Right renal pelvis (tissue), 4 donors: ENCODE measurements around the gene NFATC3. TPM values are rescaled to one million over a fixed set of nuclear protein-coding genes. Genes with fewer than 3 reads are reported as not detected.
"Not testable (repeated sequence)": the region's sequence is repeated elsewhere in the genome, so short reads cannot be mapped to it uniquely, and the experiment has no call there.

Experiments used
- DNase-seq, 4 donors: peaks; one replicate each; pipeline ENCODE4 v3.0.0-alpha.2; 2013; ENCODE audit warnings: low read depth in 4 of 4, low spot score in 3 of 4, missing footprints in 1 of 4
- polyA plus RNA-seq, 4 donors: library from polyadenylated mRNA; unstranded; fragments of 120-200 nt; gene quantifications; one replicate each; pipeline ENCODE4 v1.2.1, GENCODE V29; 2013; ENCODE audit not compliant: insufficient read length in 4 of 4

Gene NFATC3
- polyA plus RNA-seq, 4 donors: 32.2 to 39.0 (median 35.9) TPM

- DNase-seq: no peak
Measured at GRCh38 chr16:68115851-68116250, 30.7 kb downstream of the NFATC3 start.

GRCh38 chr16:68116256-68116867, 31.2 kb downstream of the NFATC3 start:
- no peak for DNase-seq

GRCh38 chr16:68117884-68118283, 32.7 kb downstream of the NFATC3 start:
- no peak for DNase-seq

- not testable (repeated sequence) for DNase-seq
Measured at GRCh38 chr16:68118954-68119353, 33.8 kb downstream of the NFATC3 start.

- not testable (repeated sequence) for DNase-seq
Measured at GRCh38 chr16:68120496-68120895, 35.3 kb downstream of the NFATC3 start.

GRCh38 chr16:68126395-68126794, 41.2 kb downstream of the NFATC3 start:
- DNase-seq: no peak

- no peak for DNase-seq
Measured at GRCh38 chr16:68128577-68129305, 43.6 kb downstream of the NFATC3 start.

GRCh38 chr16:68130520-68130919, 45.4 kb downstream of the NFATC3 start:
- DNase-seq: no peak

GRCh38 chr16:68131813-68132706, 46.9 kb downstream of the NFATC3 start:
- no peak for DNase-seq

GRCh38 chr16:68133000-68133399, 47.8 kb downstream of the NFATC3 start:
- not testable (repeated sequence) for DNase-seq

GRCh38 chr16:68134644-68135043, 49.5 kb downstream of the NFATC3 start:
- DNase-seq: no peak

- no peak for DNase-seq
Measured at GRCh38 chr16:68136515-68136914, 51.3 kb downstream of the NFATC3 start.

GRCh38 chr16:68144008-68144407, 58.8 kb downstream of the NFATC3 start:
- no peak for DNase-seq

GRCh38 chr16:68146585-68146984, 61.4 kb downstream of the NFATC3 start:
- peak in 2 of 4 donors; percentile 5 to 18 for DNase-seq

- DNase-seq: no peak
Measured at GRCh38 chr16:68147444-68147843, 62.3 kb downstream of the NFATC3 start.

- DNase-seq: no peak
Measured at GRCh38 chr16:68149596-68149995, 64.4 kb downstream of the NFATC3 start.

- DNase-seq: no peak
Measured at GRCh38 chr16:68155425-68155824, 70.3 kb downstream of the NFATC3 start.

GRCh38 chr16:68162413-68162812, 77.2 kb downstream of the NFATC3 start:
- no peak for DNase-seq

GRCh38 chr16:68163275-68163674, 78.1 kb downstream of the NFATC3 start:
- DNase-seq: not testable (repeated sequence)

GRCh38 chr16:68166264-68166663, 81.1 kb downstream of the NFATC3 start:
- no peak for DNase-seq

GRCh38 chr16:68179196-68179795, 94.1 kb downstream of the NFATC3 start:
- no peak for DNase-seq
